Transverse colon (tissue), 3 donors: ENCODE results near the gene KLHDC7B.

ENCODE experiments used
- EP300 ChIP-seq: sonication (generic); formaldehyde crosslinking; IDR thresholded peaks from one replicate; pipeline ENCODE4 v1.6.1; 2017; ENCODE audit warnings: antibody characterized with exemption, low read depth
- POLR2A ChIP-seq: fragments of 450-650 bp; IDR thresholded peaks from one replicate; pipeline ENCODE4 v1.6.1; 2016; ENCODE audit warnings: antibody characterized with exemption, mild to moderate bottlenecking, moderate library complexity
- TF ChIP-seq, protein P1 (sequence below), 5 experiments: fragments of 200-600 bp in 3 of 5; fragments of 450-650 bp in 2 of 5; sonication (generic) in 3 of 5; IDR thresholded peaks; 1 replicate in 2 of 5; 2 replicates in 3 of 5; pipeline ENCODE4 v1.5.1; 2016 to 2017; ENCODE audit warnings: antibody characterized with exemption in 5 of 5, inconsistent platforms in 3 of 5, mild to moderate bottlenecking in 2 of 5, moderate library complexity in 1 of 5

GRCh38 chr22:50528682-50529415 is 16.9 kb upstream of the KLHDC7B start:
- TF ChIP-seq, protein P1, sequence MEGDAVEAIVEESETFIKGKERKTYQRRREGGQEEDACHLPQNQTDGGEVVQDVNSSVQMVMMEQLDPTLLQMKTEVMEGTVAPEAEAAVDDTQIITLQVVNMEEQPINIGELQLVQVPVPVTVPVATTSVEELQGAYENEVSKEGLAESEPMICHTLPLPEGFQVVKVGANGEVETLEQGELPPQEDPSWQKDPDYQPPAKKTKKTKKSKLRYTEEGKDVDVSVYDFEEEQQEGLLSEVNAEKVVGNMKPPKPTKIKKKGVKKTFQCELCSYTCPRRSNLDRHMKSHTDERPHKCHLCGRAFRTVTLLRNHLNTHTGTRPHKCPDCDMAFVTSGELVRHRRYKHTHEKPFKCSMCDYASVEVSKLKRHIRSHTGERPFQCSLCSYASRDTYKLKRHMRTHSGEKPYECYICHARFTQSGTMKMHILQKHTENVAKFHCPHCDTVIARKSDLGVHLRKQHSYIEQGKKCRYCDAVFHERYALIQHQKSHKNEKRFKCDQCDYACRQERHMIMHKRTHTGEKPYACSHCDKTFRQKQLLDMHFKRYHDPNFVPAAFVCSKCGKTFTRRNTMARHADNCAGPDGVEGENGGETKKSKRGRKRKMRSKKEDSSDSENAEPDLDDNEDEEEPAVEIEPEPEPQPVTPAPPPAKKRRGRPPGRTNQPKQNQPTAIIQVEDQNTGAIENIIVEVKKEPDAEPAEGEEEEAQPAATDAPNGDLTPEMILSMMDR (IDR thresholded peaks at IDR 0.05): no peak
- TF ChIP-seq POLR2A (no peak), EP300 (no peak)
